Measurements from ENCODE around the gene HYAL2.
"Not testable (repeated sequence)": the region's sequence is repeated elsewhere in the genome, so short reads cannot be mapped to it uniquely, and the experiment has no call there.

The HYAL2 gene

DNA sequence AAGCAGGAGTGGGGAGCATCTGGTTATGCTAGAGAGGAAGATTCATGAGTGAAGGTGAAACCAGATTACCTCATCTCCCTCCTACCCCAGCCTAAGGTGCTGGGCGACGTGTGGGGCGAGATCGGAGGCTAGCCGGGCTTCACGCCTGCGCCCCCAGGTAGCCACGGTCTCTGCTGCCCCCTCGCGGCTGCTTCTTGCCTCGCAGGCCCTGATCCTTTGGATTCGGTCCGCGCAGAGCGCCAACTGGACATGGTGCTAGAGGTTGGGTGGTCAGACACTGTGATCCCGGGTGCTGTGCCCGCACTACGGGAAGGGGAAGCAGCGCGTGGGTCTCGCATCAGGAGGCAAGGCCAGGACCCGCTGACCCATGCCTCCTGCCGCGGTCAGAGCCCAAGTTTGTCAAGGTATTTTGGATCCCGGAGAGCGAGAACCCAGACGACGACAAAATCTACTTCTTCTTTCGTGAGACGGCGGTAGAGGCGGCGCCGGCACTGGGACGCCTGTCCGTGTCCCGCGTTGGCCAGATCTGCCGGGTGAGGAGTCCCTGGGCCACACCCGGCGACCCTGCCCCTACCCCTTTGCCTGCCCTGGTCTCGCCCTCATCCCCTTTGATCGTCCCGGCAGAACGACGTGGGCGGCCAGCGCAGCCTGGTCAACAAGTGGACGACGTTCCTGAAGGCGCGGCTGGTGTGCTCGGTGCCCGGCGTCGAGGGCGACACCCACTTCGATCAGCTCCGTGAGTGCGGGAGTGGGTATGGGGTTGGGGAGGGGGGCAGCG, 49.4 kb downstream of the HYAL2 start:
- Mint-ChIP-seq H3K36me3 (ENCODE audit: low read depth) (no peaks in the 10 kb centered on the region), H3K9me3 (no peaks in the 10 kb centered on the region), H3K4me3 (peak overlapping the region; percentile 48), H3K27ac (no peak overlapping the region), H3K4me1 (peaks cover 30% of the 10 kb centered on the region), H3K27me3 (peaks cover 46% of the 10 kb centered on the region)
- ATAC-seq: peak; percentile 85
- DNase-seq: peak; percentile 97

DNA sequence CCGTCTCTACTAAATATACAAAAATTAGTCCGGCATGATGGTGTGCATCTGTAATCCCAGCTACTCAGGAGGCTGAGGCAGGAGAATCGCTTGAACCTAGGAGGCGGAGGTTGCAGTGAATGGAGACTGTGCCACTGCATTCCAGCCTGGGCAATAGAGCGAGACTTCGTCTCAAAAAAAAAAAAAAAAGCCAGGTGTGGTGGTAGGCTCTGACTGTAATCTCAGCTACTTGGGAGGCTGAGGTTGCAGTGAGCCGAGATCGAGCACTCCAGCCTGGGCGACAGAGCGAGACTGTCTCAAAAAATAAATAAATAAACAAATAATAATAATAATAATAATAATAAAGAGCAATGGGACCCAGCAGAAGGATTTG, 50.0 kb downstream of the HYAL2 start:
- ATAC-seq; H3K36me3 Mint-ChIP-seq (ENCODE audit: low read depth); H3K4me3 Mint-ChIP-seq; H3K9me3 Mint-ChIP-seq; DNase-seq; H3K27ac Mint-ChIP-seq: not testable (repeated sequence)
- Mint-ChIP-seq H3K27me3 (peaks cover 45% of the 10 kb centered on the region), H3K4me1 (peaks cover 30% of the 10 kb centered on the region)

DNA sequence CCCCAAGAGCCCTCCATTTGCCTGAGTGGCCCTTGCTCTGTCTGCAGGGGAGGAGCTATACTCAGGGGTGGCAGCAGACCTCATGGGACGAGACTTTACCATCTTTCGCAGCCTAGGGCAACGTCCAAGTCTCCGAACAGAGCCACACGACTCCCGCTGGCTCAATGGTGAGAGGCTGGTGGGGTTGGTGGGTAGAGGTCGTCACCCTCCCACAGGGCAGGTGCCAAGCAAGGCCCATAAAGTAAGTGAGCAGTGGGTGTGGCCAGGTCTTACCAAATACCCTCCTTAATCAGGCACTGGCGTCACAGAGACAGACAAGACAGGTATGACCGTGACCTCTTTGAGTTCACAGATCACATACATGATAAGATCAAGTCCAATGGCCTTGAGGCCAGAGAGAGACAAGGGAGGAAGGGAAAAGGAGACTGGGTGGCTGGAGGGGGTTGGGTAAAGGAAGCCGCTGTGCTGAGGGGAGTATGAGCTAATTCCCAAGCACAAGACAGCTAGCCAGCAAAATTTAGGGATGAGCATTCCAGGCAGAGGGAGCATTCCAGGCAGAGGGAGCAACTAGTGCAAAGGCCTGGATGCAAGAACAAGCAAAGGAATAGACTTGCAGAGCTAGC, 51.1 kb downstream of the HYAL2 start:
- Mint-ChIP-seq H3K4me1 (peaks cover 30% of the 10 kb centered on the region), H3K4me3 (no peak overlapping the region), H3K36me3 (ENCODE audit: low read depth) (no peaks in the 10 kb centered on the region), H3K27me3 (peaks cover 47% of the 10 kb centered on the region), H3K9me3 (no peaks in the 10 kb centered on the region), H3K27ac (no peak overlapping the region)
- ATAC-seq (no peak), DNase-seq (no peak)

DNA sequence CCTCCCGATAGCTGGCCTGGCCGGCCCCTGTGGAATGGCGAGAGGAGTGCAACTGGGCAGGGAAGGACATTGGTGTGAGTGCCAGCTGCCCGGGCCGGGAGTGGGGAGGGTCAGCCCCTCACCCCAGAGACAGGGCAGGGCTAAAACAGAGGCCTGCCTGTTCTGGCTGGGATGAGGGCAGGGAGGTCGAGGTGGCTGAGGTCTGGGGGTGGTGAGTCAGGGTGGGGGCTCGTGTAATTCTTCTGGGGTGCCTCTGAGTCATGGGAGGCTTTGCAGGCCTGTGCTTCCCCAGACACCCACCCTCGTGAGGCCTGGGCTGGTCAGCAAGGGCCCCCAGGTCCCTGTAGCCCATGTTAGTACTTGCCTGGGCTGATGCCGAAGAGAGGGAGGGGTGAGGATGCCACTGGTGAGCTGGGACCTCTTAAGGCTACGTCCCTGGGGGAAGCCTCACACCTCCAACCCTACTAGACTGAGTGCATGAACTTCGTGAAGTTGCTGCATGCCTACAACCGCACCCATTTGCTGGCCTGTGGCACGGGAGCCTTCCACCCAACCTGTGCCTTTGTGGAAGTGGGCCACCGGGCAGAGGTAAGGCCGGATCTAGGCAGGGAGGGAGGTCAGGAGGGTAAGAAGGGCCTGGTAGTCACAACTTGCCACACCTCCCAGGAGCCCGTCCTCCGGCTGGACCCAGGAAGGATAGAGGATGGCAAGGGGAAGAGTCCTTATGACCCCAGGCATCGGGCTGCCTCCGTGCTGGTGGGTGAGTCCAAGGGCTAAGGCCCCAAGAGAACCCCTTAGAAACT, 51.9 kb downstream of the HYAL2 start:
- Mint-ChIP-seq H3K9me3 (no peaks in the 10 kb centered on the region), H3K27ac (no peak overlapping the region), H3K27me3 (peaks cover 44% of the 10 kb centered on the region), H3K36me3 (ENCODE audit: low read depth) (no peaks in the 10 kb centered on the region), H3K4me1 (peaks cover 25% of the 10 kb centered on the region), H3K4me3 (no peak overlapping the region)
- DNase-seq (no peak), ATAC-seq (no peak)

DNA sequence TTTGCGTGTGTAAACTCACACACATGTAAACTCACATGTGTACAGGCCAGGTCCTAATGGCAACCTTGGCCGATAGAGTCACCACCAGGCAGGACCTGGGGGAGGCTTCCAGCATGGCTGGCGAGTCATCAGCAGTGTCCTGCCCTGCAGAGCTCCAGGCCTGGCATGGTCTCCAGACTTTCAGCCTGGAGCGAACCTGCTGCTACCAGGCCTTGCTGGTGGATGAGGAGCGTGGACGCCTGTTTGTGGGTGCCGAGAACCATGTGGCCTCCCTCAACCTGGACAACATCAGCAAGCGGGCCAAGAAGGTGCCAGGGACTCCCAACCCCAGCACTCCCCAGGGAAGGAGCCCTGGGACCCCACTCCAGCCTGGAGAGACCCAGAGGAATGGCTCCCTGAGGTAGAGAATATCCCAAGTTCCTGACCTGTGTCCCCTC, 52.5 kb downstream of the HYAL2 start:
- peaks cover 19% of the 10 kb centered on the region for H3K4me1 Mint-ChIP-seq
- no peaks in the 10 kb centered on the region for H3K36me3 Mint-ChIP-seq (ENCODE audit: low read depth)
- no peak overlapping the region for H3K4me3 Mint-ChIP-seq
- no peaks in the 10 kb centered on the region for H3K9me3 Mint-ChIP-seq
- DNase-seq: no peak
- no peak overlapping the region for H3K27ac Mint-ChIP-seq
- H3K27me3 Mint-ChIP-seq: peaks cover 38% of the 10 kb centered on the region
- no peak for ATAC-seq

DNA sequence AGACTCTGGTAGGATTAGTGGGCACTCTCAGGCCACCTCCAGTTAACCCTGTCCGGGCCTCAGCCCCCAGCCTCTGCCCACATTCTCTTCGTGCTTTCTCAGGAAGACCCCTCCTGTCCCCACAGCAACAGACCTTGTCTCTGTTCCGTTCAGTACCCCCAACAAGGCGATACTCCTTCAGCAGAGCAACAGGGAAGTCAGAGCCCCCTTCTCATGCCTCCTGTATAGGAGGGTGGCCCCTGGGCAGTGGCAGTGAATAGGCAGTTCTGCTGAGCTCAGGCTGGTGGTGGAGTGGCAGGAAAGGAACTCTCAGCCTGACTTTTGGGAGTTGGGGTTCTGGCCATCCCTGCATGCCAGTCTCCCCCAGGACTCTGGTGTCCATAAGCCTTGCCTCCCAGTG, 53.1 kb downstream of the HYAL2 start:
- Mint-ChIP-seq H3K27ac (no peak overlapping the region), H3K9me3 (no peaks in the 10 kb centered on the region), H3K4me3 (no peak overlapping the region), H3K27me3 (peaks cover 35% of the 10 kb centered on the region), H3K36me3 (ENCODE audit: low read depth) (no peaks in the 10 kb centered on the region), H3K4me1 (peaks cover 15% of the 10 kb centered on the region)
- DNase-seq: no peak
- no peak for ATAC-seq

DNA sequence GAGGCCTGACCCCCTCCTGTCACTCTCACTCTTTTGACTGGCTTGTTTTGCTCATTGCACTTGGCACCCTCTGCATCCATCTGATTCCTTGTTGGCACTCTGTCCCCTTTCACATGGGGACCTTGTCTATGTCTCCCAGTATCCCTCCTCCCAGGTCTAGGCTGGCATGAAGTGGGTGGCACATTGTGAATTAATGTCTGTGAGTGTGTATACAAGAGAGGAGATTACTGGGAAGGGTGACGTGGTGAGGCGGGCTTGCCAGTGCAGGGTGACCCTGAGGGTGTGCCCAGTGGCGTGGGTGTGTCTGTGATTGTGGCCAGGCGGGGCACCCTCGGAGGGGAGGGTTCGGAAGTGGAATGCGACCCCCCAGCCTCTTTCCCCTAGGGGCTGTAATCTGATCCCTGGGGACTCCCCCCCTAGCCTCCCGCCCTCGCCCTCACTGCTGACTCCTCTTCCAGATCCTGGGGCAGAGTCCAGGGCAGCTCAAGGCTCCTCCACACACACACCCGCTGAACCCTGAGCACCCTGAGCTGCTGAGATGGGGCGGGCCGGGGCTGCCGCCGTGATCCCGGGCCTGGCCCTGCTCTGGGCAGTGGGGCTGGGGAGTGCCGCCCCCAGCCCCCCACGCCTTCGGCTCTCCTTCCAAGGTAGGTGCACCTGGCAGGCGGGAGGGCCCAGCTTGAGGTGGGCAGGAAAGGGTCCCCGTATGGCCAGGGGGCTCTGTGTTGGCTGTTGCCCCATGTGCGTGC, 53.7 kb downstream of the HYAL2 start, which contains the start of gene SEMA3B:
Gene SEMA3B, plus strand, starts transcription at position 445 of the 749 bp plus-strand sequence. Its CDS starts 94 bp downstream, at position 539.
- H3K4me1 Mint-ChIP-seq: peaks cover 10% of the 10 kb centered on the region

DNA sequence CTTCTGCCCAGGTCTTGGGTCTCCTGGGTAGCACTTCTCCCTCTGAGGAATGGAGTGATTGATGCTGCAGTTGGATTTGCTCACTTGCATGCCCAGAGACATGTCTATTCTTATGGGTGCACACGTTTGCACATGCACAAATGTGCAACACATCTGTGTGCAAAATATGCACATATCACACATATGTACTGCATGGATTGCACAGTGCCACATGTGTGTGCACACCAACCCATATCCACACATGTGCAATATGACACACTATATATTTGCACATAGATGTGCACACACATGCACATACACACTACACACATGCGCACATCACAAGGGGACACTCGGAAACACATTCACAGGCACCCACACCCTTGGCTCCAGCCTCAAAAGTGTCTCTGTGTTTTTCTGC, 54.3 kb downstream of the HYAL2 start:
- DNase-seq (no peak), ATAC-seq (no peak)
- Mint-ChIP-seq H3K27me3 (peaks cover 28% of the 10 kb centered on the region), H3K9me3 (no peaks in the 10 kb centered on the region), H3K36me3 (ENCODE audit: low read depth) (no peaks in the 10 kb centered on the region), H3K27ac (no peak overlapping the region), H3K4me3 (no peak overlapping the region), H3K4me1 (peaks cover 10% of the 10 kb centered on the region)

More for the DNA sequence above, 53.7 kb downstream of the HYAL2 start, which contains the start of gene SEMA3B:
- H3K4me3 Mint-ChIP-seq: no peak within 1 kb of the TSS
- no peaks in the 10 kb centered on the region for H3K9me3 Mint-ChIP-seq
- DNase-seq (no peak), ATAC-seq (no peak)
- H3K27ac Mint-ChIP-seq: no peak within 1 kb of the TSS
- peaks cover 29% of the 10 kb centered on the region for H3K27me3 Mint-ChIP-seq
- H3K36me3 Mint-ChIP-seq (ENCODE audit: low read depth): no peaks in the 10 kb centered on the region

Measured in activated naive CD8-positive, alpha-beta T cell treated with anti-CD3 and anti-CD28 coated beads, Interleukin-2, amount 50 U/mL, for 24 hours (primary cell).